NCI-H1417 treated with DMSO at 0.1 percent for 48 hours (cell line): Measurements from ENCODE around the gene EIF4EBP3.

Source experiments
- DNase-seq: peaks from one replicate; lab custom pipeline; 2025; lab: John Stamatoyannopoulos, UW

Gene EIF4EBP3

GRCh38 chr5:140547508-140548299 is at the start of gene EIF4EBP3:
Gene EIF4EBP3, plus strand, starts transcription at chr5:140547662. Its CDS starts 76 bp downstream, at chr5:140547738.
- no peak for DNase-seq

DNA sequence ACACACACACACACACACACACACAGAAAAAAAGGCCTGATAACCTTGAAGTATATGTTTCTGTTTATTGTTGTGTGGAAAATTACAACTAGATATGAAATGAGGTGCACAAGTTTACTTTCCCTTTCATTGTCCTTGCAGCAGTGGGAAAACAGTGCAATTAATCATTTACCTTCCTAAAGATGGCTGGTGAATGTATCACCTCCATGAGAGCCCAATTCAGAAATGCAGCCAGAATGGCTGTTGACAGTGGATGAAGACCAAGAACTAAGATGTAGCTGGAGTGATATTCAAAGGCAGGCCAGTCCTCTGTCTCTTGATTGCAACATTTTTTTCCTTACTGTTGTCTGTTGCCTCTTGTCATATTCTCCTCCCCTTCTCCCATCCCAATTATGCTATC is 49.6 kb upstream of the EIF4EBP3 start:
- no peak for DNase-seq

GRCh38 chr5:140498591-140498990 is 48.9 kb upstream of the EIF4EBP3 start:
- DNase-seq, result no peak

- no peak for DNase-seq
These were observed 44.6 kb upstream of the EIF4EBP3 start for GRCh38 chr5:140502834-140503233.

GRCh38 chr5:140509898-140510297 is 37.6 kb upstream of the EIF4EBP3 start:
- DNase-seq, result no peak

DNA sequence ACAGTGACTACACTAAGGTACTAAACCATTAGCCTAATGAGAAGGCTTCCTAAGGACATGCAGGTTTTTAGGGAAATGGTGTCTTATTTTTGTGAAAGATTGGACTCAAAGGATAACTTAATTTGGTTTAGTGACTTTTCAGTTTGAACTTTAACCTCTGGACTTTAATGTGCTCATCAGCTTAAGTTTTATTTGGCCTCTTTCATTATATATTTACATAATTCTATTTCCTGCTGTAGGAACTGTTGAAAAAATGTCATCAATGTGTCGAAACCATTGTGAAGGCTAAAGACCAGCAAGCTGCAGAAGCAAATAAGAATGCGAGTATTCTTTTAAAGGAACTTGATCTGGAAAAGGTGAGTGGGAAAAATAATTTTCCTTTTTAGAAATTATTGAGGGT is 34.3 kb upstream of the EIF4EBP3 start:
- DNase-seq, result no peak

- DNase-seq, result no peak
These were observed 23.5 kb upstream of the EIF4EBP3 start for GRCh38 chr5:140524003-140524402.

GRCh38 chr5:140540227-140540626 is 7.2 kb upstream of the EIF4EBP3 start:
- DNase-seq, result no peak

DNA sequence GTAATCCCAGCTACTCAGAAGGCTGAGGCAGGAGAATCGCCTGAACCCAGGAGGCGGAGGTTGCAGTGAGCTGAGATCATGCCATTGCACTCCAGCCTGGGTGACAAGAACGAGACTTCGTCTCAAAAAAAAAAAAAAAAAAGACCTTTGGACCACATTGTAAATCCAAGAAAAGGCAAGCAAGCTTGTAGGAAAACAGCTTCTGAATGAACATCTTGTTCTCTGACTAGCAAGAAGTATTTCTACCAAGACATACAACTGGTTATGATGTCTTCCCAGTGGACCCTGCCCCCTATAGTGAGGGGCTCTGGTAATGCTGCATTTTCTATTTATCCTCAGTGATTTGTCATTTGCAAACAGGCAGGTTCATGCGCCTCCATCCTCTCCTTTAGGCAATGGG is 4.5 kb upstream of the EIF4EBP3 start:
- no peak for DNase-seq

DNA sequence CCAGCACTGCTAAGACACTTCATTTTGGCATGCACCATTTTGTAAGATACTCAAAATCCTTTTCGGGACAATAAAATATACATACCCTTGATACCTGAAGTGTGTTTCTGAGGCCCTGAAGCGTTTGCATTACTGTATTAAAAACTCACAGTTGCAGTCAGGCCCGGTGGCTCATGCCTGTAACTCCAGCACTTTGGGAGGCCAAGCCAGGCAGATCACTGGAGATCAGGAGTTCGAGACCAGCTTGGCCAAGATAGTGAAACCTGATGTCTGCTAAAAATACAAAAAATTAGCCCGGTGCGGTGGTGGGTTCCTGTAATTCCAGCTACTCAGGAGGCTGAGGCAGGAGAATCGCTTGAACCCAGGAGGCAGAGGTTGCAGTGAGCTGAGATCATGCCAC is 2.5 kb upstream of the EIF4EBP3 start:
- DNase-seq, result no peak

- no peak for DNase-seq
These were observed 1.9 kb upstream of the EIF4EBP3 start for GRCh38 chr5:140545606-140546005.

DNA sequence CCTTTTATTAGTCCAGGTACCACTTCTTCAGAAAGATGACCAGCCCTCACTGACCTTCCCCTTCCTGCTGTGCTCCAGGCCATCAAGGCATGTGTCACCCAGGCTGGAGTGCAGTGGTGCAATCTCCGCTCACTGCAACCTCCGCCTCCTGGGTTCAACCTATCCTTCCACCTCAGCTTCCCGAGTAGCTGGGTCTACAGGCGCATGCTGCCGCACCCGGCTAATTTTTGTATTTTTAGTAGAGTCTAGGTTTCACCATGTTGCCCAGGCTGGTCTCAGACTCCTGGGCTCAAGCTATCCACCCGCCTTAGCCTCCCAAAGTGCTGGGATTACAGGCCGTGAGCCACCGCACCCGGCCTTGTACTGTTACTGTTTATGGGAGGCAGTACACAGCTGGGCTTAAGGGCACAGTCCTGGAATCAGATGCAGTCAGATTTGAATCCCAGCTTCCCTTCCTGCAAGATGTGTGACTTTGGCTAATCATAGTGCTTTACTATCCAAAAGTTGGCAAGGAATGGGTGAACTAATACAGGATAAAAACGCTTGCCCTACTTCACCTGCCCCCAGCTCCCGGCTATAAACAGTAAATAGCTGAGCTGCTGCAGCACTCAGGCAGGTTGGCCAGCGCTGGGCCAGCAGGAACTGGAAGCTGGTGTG is 483 bp upstream of the EIF4EBP3 start:
- no peak for DNase-seq

DNA sequence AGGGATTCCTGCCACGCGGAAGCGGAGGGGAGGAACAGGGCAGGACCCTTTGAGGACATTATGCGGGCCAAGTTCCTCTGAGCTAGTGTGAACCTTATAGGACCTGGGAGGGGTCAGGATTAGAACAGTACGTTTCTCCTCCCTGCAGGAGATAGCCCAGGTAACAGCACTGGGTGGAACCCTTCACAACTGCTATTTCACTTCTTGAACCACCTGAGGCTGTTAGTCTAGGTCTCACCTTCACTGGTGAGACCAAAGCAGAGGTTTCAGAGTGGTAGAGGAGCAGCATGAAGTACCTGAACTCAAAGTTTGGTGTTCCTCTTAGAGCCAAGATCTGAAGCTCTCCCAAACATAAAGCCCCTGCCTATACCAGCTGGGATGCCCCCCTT is 832 bp downstream of the EIF4EBP3 start:
- DNase-seq, result no peak

GRCh38 chr5:140548791-140549190 is 1.3 kb downstream of the EIF4EBP3 start:
- DNase-seq, result no peak

DNA sequence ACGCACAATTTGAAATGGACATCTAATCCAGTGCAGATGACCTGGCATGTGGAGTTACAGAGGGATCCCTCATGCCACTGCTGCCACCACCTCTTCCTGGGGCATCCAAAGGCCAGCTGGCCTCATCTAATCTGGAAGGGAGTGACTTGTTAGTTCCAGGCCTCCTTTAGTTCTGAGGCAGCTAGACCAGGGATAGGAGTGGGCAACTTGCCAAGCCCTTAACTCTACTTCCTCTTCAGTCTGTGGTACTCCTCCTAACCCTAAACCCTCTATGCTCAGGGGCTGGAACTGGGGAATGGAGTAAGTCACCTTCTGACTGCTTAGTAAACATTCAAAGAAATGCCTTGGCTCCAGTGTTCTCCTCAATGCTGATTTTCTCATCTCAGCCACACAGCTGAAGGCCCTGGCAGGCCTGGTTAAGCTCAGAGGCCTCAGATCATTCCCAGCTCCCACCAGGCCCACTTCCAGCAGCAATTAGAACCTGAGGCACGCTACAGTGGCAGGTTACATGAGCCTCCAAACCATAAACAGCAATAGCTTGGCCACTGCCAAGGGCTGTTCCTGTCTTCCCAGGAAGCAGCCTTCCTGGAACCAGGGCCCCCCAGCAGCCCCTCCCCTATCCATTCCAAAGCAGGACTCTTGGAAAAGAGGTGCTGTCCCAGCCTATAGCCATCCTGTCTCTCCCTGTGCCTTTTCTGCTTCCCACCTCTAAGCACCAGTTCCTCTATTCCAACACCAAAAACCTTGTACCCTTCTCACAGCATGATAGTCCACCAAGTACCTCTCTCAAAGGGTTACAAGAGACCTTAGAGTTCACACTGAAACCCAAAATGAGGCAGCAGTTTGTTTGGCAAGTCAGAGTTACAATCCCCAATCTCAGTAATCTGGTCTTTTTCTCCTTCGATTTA is 2.0 kb downstream of the EIF4EBP3 start:
- DNase-seq, result no peak

- DNase-seq, result no peak
These were observed 3.0 kb downstream of the EIF4EBP3 start for GRCh38 chr5:140550147-140551079.

- DNase-seq, result no peak
These were observed 4.4 kb downstream of the EIF4EBP3 start for GRCh38 chr5:140551872-140552271.

DNA sequence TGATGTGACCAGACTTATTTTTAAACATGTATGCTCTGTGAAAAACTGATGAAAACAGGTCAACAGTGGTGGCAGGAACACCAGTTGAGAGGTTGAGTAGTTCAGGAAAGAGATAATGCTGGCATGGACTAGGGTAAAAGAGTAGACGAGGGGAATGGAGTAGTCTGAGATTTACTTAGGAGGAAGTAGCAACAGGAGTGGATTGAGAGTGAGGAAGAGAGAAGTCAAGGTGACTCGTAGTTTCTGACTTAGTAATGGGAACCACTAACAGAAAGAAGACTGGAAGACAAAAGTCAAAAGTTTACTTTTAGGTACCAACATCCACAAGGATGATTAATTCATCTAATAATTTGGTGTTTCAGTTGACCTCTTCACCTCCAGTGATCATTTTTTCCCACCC is 6.2 kb downstream of the EIF4EBP3 start:
- no peak for DNase-seq

GRCh38 chr5:140554454-140554853 is 7.0 kb downstream of the EIF4EBP3 start:
- DNase-seq, result no peak

- DNase-seq, result no peak
These were observed 8.4 kb downstream of the EIF4EBP3 start for GRCh38 chr5:140555747-140556312.

DNA sequence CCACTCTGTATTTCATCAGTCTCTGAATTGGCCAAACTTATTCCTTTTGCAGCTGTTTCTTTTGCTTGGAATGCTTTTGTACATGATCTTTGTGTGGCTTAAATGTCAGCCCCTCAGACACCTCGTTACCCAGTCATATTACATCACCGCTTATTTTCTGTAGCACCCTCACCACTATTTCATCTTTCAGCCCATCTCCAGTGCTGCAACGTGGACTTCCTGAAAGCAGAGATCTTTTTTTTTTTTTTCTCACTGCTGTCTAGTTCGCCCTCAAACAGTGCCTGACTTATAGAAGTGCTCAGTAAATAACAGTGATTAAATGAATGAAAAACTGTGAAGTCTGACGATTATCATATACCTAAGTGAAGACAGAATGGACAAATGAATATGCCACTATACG is 9.0 kb downstream of the EIF4EBP3 start:
- DNase-seq, result no peak
